Kidney glomerular epithelial cell (primary cell): ENCODE measurements around the gene TSC1.
"Not testable (repeated sequence)": the region's sequence is repeated elsewhere in the genome, so short reads cannot be mapped to it uniquely, and the experiment has no call there.

Experiments
- DNase-seq: peaks from one replicate; lab custom pipeline; 2025; lab: John Stamatoyannopoulos, UW

The TSC1 gene

DNA sequence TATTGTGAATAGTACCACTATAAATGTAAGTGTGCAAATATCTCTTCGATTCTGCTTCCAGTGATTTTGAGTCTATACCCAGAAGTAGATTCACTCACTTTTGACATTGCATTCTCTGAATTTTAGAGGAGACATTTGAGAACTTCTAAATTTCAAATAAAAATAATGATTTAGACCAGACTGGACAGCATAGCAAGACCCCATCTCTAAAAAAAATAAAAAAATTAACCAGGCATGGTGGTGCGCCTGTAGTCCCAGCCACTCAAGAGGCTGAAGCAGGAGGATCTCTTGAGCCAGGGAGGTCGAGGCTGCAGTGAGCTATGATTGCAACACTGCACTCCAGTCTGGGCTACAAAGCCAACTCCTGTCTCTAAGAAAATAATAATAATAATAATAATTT, 32.2 kb upstream of the TSC1 start:
- no peak for DNase-seq

DNA sequence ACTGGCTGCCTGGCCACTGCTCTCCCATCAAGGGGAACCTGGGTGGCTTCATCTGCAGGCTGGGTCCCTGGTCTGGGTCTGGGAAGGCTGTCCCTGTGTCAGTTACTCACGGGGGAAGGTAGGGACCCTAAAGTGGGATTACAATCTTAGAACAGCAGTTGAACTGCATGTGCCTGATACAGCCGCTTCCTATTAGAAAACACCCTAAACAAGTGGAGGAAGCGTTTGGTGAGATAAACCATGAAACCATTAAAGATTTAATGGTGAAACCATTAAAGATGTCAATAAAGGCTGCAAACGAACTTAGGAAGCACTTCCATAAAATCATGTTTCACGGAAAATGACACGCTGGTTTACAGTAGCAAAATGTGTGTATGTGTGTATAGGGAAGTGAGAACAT, 31.5 kb upstream of the TSC1 start:
- no peak for DNase-seq

DNA sequence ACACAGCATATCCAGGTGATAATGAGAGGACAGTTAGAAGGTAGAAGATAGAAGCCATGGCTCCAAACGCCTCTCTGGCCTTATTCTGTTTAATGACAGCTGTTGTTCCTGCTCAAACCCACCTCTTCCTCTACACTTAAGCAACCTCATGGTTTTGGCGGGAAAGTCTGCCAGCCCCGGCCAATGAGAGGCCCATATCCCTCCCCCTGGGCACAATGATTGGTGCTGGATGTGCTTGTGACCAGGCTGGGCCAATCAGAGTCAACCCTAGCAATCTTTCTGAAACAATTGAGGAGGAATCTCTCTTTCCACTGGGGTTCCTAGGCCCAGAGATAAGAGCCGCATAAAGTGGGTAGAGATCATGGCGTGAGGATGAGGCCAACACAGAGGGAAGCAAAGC, 29.3 kb upstream of the TSC1 start:
- DNase-seq, result no peak

DNA sequence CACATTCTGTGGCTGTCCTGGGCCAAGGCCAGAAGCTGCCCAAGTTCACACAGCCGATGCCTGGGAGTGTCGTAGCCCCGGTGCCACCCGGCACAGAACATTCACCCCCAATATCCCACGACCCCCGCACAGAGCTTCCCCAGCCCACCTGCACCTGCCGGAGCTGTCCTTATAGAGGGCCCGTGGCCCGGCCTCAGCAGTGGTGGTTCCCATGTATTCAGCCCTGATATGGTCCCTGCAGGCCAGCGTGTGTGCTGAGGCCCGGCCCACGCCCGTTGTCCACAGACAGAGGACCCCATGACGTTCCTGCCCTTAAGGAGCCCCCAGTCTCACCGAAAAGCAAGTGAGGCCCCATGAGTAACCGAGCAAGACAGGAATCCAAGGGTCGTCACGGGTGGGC, 28.8 kb upstream of the TSC1 start:
- DNase-seq, result no peak

DNA sequence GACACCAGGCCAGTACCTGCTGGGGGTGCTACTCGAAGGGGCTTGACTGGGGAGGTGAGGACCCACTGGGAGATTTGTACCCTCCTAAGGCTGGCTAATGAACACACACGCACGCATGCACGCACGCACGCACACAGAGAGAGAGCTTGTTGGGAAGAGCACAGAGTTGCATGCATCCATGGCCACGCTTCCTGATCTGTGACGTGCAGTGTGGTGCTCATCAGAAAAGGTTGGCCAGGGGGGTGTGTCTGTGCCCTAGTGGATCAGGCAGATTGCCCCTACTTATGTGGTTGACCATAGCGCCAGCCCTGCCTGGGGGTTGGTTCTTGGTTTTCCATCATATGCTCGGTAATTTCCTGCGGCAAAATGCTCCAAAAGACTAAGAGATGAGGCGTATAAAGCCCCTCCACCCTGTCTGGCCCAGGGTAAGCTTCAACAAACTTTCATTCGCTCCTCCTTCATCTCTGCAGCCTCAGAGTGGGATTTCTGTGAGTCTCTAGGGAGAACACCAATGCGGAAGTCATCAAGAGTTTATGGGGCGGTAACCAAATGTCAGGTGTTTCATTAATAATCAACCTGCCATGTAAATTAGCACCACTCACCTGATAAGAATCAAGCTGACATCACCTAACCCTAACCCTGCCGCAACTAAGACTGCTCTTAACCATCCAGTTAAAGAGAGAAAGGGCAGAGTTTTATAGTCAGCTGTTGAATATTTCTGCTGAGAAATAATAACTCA, 26.1 kb upstream of the TSC1 start:
- no peak for DNase-seq

DNA sequence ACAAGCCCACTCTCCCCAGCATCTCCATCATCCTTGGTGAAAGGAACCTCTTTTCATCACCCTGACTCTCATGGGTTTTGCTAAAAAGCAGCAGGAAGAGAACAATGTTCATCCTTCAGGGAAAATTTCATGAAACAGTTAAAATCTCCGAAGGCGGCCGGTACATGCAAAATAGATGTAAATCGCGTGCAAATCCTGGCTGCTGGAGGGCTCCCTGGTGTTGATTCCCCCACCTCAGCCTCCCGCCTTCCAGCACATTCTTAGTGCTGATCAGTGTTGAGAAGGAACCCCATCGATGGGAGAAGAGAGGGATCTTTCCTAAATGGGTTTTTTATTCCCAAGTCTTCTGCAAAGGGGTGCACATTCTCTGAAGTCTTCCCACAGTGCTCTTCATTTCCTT, 25.4 kb upstream of the TSC1 start:
- DNase-seq, result no peak

DNA sequence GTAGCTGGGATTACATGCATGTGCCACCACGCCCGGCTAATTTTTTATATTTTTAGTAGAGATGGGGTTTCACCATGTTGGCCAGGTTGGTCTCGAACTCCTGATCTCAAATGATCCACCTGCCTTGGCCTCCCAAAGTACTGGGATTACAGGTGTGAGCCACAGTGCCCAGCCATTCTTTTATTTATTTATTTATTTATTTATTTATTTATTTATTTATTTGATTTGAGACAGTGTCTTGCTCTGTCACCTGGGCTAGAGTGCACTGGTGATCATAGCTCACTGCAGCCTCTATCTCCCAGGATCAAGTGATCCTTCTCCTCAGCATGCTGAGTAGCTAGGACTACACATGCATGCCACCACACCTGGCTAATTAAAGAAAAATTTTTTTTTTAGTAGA, 23.5 kb upstream of the TSC1 start:
- not testable (repeated sequence) for DNase-seq

DNA sequence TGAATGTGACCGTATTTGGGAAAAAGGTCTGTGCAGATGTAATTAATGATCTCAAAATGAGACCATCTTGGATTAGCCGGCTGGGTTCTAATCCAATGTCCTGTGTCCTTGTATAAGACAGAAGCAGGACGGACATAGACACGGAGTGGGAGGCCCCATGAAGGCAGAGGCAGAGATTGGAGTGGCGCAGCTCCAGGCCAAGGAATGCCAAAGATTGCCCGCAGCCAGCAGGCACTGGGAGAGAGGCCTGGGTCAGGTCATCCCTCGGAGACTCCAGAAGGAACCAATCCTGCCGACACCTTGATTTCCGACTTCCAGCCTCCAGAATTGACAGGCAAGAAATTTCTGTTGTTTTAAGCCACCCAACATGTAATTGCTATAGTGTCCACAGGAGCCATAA, 21.1 kb upstream of the TSC1 start:
- no peak for DNase-seq

DNA sequence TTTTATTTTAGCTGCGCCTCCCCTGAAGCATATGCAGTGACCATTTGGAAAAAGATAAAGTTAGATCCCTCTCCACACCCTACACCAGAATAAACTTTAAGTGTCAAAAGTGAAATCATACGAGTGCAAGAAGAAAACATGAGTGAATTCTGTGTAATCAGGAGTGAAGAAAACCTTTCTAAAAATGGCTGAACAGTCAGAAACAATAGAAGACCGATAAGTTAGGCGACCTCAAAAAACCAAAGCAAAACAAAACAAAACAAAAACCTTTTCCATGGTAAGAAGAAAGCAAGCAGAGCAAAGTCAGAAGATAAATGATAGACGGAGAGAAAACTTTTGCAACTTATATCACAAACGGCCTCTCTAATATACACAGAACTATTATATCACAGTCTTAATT, 16.6 kb upstream of the TSC1 start:
- DNase-seq, result no peak

DNA sequence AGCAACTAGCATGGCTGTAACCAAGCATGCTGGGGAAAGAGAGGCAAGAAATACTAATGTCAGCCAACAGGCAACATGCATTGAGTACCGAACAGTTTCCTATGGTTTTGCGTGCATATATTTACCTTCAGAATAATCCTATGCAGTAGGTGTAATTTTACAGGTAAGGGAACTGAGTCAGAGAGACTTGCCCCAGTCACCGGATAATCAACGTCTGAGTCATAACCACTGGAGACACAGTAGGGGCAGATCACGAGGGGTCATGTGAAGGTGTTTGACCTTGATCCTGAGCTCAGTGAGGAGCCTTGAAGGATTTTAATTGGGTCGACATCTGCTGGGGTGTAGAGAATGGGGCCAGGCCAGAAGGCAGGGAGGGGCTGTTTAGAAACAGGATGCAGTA, 13.4 kb upstream of the TSC1 start:
- no peak for DNase-seq

DNA sequence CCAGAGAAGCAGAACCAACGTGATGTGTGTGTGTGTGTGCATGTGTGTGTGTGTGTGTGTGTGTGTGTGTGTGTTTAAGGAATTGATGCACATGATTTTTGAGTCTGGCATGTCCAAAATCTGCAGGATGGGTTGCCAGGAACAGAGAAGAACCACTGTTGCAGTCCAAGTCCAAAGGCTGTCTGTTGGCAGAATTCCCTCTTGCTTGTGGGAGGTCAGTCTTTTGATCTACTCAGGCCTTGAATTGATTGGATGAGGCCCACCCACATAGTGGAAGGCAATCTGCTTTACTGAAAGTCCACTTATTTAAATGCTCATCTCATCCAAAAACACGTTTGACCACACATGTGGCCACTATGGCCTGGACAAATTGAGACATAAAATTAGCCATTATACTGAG, 11.4 kb upstream of the TSC1 start:
- DNase-seq, result no peak

DNA sequence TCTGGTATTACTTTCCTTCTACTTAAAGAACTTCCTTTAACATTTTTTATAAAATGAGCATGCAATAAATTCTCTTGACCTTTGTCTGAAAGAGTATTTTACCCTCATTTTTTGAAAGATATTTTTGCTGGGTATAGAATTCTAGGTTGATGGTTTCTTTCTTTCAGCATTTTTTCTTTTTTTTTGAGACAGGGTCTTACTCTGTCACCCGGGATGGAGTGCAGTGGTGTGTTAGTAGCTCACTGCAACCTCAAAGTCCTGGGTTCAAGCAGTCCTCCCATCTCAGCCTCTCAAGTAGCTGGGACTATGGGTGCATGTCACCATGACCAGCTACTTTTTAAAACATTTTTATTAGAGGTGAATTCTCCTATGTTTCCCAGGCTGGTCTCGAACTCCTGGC, 10.7 kb upstream of the TSC1 start:
- no peak for DNase-seq

DNA sequence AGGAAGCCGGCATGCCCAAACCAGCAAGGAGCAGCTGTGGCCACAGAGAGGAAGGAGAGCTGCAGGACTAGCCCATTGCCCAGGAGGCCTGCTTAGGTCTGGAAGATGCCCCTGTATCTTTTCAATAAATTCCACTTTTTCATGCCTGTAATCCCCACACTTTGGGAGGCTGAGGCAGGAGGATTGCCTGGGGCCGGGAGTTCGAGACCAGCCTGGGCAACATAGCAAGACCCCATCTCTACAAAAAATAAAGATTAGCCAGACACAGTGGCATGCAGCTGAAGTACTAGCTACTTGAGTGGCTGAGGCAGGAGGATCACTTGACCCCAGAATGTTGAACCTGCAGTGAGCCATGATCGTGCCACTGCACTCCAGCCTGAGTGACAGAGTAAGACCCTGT, 5.3 kb upstream of the TSC1 start:
- DNase-seq, result no peak

DNA sequence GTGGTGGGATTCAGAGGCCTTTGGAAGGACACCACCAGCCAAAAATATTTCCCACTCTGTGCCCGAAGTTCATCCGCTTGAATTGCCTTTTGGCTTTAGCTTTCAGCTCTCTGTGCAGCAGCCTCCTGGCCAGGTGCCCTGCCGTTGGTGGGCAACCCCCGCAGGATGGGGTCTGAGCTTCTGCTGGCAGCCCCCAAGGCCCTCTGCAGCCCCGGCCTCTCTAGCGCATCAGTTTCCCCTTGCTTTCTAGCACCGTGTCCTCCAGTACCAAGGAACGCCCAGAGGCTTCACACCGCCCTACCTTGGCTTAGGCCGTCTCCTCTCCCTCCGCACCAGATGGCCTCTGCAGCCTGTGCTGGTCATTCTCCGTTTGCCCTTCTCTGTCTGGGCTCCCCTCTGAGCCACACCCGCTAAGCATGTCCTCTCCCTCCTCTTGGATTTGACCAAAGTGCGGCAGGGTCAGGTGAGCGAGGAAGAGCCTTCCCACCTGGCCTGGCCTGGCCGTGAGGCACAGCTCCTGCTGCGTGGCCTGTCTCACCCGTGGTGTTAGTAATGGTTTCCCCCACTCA, 4.2 kb upstream of the TSC1 start:
- no peak for DNase-seq

DNA sequence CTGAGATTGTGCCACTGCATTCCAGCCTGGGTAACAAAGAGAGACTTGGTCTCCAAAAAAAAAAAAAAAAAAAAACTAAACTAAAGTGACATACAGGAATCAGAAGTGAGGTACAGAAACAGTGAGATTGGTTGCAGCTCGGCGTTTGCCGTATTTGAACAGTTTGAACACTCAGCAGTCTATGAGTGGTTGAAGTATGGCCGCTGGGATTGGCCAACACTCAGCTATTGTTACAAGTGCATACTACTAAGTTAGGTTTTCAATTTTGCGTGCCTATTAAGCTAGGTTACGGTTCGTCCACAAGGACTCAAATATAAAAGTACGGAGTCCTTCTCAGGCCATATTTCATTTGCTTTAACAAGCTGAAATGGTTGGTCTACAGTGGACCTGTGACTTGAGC, 3.3 kb upstream of the TSC1 start:
- DNase-seq, result no peak

DNA sequence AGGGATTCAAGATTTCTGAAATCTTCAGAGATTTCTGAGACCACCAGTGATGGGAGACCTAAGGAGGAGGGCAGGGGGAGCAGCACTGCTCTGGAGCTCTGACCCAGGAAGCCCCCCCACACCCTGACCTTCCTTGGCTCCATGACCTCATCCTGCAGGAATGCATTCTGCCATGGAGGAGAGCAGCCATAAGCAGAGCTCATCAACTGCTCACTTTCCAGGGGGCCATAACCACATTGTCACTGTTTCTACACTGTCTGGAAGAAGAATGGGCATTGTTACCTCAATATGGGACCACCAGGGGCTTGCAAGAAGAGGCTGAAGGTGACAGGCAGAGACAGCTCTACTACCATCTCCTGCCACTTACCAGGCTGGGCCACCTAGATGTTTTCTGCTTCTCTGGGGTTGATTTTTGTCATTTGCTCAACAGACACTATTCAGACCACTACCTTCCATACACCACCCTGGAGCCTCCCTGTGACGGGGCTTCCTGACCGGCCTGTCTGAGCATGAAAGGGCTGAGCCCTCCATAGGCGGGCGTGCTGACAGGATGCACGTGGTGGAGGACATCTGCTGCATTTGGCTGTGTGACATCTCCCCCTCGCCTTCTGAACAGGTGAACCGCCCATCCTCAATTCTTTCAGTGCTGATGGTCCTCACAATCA, 2.3 kb upstream of the TSC1 start:
- DNase-seq, result peak; percentile 66

DNA sequence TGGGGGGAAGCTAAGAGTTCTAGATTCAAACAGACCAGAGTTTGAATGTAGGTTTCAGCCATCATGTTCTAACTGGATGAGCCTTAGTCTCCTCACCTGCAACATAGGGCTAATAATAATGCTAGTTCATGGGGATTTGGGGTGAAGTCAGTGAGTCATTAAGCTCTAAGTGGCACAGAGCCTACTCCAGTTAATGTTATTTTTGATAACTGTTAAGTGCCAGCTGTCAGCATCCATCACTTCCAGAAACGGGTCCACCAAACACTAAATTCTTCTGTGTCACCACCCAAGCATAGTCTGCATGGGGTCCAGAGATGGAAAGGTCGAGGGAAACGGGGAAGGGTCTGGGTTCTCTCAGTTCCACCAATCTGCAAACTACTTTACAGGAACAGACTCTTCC, 1.8 kb upstream of the TSC1 start:
- no peak for DNase-seq

DNA sequence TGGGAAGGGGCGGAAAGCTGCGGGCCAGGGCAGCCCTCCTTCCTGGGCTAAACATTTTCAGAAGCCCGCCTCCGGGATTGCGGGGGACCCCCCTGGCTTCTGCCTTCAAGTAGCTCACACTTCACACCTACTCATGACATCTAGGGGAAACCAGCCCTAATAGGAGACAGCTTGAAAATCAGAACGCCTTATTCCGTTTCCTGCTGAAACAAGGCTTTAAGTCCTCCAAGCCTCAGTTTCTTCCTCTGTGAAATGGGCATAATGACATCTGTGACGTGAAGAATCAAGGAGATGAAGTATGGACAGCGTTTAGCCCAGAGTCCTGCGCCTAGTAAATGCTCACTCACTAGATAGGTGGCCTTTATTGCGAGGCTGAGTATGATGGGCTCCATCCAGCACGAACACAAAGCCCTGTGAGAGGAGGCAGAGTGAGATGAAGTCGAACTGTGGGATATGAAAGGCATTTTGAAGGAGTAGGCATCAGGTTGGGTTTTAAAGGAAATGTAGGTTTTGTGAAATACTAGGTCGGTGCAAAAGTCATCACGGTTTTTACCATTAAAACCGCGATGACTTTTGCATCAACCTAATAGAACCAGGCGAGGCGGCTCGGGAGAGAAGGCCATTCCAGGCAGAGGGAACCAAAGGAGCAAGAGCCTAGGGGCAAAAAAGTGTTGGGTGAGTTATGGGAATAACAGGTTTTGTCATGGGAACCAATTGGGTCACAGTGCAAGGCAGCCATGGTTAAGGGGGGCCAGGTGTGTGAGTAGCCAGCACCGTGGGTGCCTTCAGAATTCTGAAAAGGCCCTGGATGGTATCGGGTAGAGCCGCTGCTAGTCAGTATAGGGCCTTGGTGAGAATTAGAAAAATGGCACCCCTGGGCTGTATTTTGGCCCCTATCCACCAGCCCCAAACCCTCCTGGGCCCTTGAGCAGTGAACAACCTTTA, 1.0 kb upstream of the TSC1 start:
- no peak for DNase-seq

DNA sequence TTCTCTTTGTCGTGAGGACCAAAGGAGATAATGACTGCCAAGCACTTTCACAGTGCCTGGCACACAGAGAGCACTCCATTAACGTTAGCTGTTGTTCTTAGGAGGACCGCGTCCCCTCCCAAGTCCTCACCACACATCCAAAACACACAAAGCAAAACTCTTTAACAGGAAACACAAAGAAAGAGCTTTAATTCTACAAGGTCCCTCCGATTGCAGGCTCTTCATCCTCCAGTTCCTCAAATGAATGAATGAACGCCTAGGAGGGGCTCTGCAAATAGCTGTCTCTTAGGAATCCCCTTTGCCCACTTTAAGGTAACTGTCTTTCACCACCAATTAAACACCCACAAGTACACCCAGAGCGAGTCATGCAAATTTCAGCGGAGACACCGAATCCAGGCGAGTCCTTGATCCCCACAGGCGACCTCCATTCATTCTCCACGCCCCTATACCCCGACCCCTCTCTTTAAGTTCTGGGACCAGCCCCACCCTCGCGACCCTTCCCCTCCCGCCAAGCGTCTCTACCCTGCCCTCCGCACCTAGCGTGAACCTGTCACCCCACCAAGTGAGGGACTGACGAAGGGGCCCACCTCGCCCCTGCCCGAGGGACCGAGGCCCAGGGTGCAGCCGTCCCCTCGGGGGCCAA, 644 bp downstream of the TSC1 start:
- DNase-seq, result no peak

DNA sequence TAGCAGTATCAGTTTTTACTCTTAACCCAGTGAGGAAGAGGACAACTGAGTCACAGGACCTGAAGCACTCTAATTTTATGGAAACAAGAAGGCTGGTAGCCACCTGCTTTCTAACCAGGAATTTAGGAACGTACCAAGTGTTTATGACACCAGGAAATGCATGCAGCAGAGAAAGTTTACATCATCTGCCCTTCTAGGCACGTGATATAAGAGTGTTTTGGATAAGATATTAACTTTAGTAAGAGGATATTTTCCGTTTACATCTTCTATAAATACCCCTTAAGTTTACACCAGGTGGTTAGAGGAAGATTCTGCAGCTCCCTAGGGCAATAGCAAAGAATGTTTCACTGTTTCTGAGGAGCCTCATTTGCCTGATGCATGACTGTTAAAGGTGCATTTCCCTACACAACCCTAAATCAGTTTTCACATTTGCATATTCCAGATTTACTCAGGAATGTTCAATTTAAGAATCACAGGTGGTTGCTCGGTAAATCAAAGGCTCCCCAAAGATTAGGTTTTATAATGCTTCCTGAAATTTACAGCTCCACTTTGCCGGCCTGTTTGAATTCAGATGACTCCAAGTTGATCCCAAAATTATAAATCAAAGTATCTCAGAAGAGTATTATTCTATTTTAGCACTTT, 1.8 kb downstream of the TSC1 start:
- no peak for DNase-seq

DNA sequence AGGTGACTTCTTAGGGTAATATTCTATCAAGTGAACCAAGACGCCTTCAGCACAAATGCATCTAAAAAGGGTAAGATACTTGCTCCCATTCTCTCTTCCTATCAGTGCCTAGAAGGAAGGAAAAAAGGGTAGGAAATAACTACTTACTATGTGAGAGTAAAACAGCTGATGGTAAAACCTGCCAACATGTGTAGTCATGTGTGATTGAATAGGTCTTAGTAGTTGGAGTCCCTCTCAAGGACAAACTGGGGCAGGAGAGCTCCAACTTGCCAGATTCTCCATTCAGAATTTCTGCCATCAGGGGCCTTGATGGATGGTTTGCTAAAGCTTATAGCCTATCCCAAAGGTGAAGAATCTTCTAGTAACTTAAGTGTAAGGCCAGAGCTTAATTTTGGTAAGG, 5.2 kb downstream of the TSC1 start:
- DNase-seq, result no peak

DNA sequence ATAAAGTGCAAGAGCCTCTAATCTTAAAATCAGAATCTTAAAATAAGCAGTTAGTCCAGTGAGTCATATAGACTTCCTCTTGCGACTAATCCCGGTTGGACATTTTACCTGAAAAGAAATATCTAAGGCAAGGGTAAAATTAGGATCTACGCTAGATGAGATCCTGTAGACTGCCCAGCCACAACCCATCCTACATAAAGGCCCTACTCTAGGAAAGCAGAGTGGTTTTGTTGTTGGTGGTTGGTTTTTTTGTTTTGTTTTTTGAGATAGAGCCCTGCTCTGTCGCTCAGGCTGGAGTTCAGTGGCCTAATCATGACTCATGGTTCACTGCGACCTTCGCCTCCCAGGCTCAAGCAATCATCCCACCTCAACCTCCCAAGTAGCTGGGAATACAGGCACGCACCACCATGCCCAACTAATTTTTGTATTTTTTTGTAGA, 6.9 kb downstream of the TSC1 start:
- DNase-seq, result no peak
